Fibroblast of lung (primary cell): ENCODE measurements around the gene TREH.

Experiments used
- CTCF ChIP-seq, 2 donors: IDR thresholded peaks in 1 of 2; conservative IDR thresholded peaks in 1 of 2; 1 replicate in 1 of 2; 2 replicates in 1 of 2; pipeline ENCODE4 v1.5.1; 2011 to 2012; ENCODE audit warnings: low read length in 2 of 2, control low read depth in 1 of 2, inconsistent platforms in 1 of 2, low read depth in 1 of 2, mild to moderate bottlenecking in 1 of 2
- EZH2 ChIP-seq: IDR thresholded peaks from 2 replicates; pipeline ENCODE4 v1.5.1; 2012; ENCODE audit warnings: low read length, control low read depth, mild to moderate bottlenecking; ENCODE audit errors: missing control alignments

- TF ChIP-seq EZH2 (no peak), CTCF (conservative IDR thresholded peaks at IDR 0.05 in 1 of 2, IDR thresholded peaks at IDR 0.05 in 1 of 2; ENCODE audit: low read depth in 1 of 2, low read length in 2 of 2) (no peak)
Observed at GRCh38 chr11:118715245-118715831, 35.9 kb upstream of the TREH start.
